KMS-11 (cell line): ENCODE results near the gene TRIM3.

Source experiments
- H2AFZ ChIP-seq: fragments of 200-600 bp; sonication (generic); 2 replicates; pipeline ENCODE4 v1.6.1; 2016; ENCODE audit warnings: antibody characterized with exemption, mixed run types, low read depth
- H3K27ac ChIP-seq: fragments of 200-600 bp; sonication (generic); 2 replicates; pipeline ENCODE4 v1.6.1; 2016; ENCODE audit warnings: mild to moderate bottlenecking, mixed run types
- H3K27me3 ChIP-seq: fragments of 200-600 bp; sonication (generic); 2 replicates; pipeline ENCODE4 v1.6.1; 2017; ENCODE audit warnings: mild to moderate bottlenecking, low read depth, mixed run types, moderate library complexity; ENCODE audit not compliant: insufficient read depth
- H3K36me3 ChIP-seq: fragments of 200-600 bp; sonication (generic); 2 replicates; pipeline ENCODE4 v1.6.1; 2017; ENCODE audit warnings: mild to moderate bottlenecking, mixed run types; ENCODE audit not compliant: insufficient read depth
- H3K4me1 ChIP-seq: fragments of 200-600 bp; sonication (generic); 2 replicates; pipeline ENCODE4 v1.6.1; 2016; ENCODE audit warnings: mild to moderate bottlenecking, low read depth, mixed run types; ENCODE audit not compliant: poor library complexity, severe bottlenecking
- H3K4me2 ChIP-seq: fragments of 200-600 bp; sonication (generic); 2 replicates; pipeline ENCODE4 v1.7.0; 2016; ENCODE audit warnings: mild to moderate bottlenecking, mixed run types
- H3K4me3 ChIP-seq: fragments of 200-600 bp; sonication (generic); IDR thresholded peaks from 2 replicates; pipeline ENCODE4 v1.6.1; 2017; ENCODE audit warnings: low read depth, low read length, mixed read lengths; ENCODE audit not compliant: insufficient read depth
- H3K79me2 ChIP-seq: fragments of 200-600 bp; sonication (generic); 2 replicates; pipeline ENCODE4 v1.6.1; 2016; ENCODE audit warnings: low read depth, mixed run types; ENCODE audit not compliant: insufficient read depth
- H3K9ac ChIP-seq: fragments of 200-600 bp; sonication (generic); 2 replicates; pipeline ENCODE4 v1.6.1; 2016; ENCODE audit warnings: mild to moderate bottlenecking, mixed run types
- H4K20me1 ChIP-seq: fragments of 200-600 bp; sonication (generic); 2 replicates; pipeline ENCODE4 v1.6.1; 2016; ENCODE audit warnings: mild to moderate bottlenecking, mixed run types; ENCODE audit not compliant: insufficient read depth
- TF ChIP-seq, protein P1 (sequence below): fragments of 200-600 bp; sonication (generic); conservative IDR thresholded peaks from 2 replicates; pipeline ENCODE4 v1.6.1; 2017; ENCODE audit warnings: low read depth, mild to moderate bottlenecking, antibody characterized with exemption, low read length, moderate library complexity, mixed read lengths

Gene TRIM3

DNA sequence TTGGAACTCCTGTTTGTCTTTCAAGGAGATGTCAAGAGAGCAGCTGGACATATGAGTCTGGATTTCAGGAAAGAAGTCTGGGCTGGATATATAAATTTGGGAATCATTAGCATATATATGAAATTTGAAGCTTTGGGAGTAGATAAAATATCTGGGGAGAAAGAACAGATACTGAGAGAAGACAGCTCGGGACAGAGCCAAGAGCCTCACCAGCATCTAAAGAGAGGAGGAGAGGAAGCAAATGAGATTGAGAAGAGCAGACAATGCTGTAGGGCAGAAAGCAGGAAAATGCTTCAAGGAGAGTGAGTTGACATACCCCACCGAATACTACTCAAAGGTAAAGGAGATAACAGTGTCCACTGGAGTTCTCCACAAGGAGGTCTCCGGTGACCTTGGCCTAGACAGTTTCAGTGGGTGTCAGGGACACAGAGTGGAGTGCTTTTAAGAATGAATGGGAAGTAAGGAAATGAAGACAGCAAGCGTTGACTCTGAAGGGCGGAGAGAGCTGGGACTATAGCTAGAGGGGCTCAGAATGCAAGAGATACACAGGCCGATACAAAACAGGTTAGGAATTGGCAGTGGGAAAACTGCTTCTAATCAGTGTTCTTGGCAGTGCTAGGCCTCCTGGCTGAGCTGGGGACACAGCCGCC is 55.7 kb downstream of the TRIM3 start:
- Histone ChIP-seq H3K4me1 (peaks cover 7% of the 10 kb centered on the region), H3K4me3 (no peak overlapping the region), H2AFZ (no peak overlapping the region), H3K9ac (no peak overlapping the region), H3K36me3 (no peaks in the 10 kb centered on the region), H3K27ac (no peak overlapping the region), H3K27me3 (no peaks in the 10 kb centered on the region; the same call in 1 of the 2 replicates), H3K4me2 (peak overlapping the region; percentile 33), H4K20me1 (no peaks in the 10 kb centered on the region), H3K79me2 (no peaks in the 10 kb centered on the region)
- TF ChIP-seq, protein P1, sequence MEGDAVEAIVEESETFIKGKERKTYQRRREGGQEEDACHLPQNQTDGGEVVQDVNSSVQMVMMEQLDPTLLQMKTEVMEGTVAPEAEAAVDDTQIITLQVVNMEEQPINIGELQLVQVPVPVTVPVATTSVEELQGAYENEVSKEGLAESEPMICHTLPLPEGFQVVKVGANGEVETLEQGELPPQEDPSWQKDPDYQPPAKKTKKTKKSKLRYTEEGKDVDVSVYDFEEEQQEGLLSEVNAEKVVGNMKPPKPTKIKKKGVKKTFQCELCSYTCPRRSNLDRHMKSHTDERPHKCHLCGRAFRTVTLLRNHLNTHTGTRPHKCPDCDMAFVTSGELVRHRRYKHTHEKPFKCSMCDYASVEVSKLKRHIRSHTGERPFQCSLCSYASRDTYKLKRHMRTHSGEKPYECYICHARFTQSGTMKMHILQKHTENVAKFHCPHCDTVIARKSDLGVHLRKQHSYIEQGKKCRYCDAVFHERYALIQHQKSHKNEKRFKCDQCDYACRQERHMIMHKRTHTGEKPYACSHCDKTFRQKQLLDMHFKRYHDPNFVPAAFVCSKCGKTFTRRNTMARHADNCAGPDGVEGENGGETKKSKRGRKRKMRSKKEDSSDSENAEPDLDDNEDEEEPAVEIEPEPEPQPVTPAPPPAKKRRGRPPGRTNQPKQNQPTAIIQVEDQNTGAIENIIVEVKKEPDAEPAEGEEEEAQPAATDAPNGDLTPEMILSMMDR = no peak

DNA sequence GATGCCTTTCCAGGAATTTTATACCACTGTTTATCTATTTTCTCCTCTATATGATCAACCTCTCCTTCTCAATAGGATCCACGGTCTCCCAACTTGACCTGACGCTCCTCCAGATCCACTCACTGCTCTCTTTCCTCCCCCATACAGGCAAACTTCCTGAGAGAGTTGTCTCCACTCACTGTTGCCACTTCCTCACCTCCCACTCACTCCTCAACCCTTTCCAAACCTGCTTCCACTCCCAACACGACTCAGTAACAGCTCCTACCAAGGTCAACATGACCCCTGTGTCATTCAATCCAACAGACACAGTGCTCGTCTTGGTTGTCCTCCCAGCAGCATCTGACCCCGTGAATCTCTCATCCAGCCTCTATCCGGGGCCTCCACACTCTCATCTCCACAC is 57.9 kb downstream of the TRIM3 start:
- TF ChIP-seq, protein P1 = no peak
- H3K4me3 ChIP-seq = no peak overlapping the region
- peaks cover 7% of the 10 kb centered on the region for H3K4me1 ChIP-seq
- no peak overlapping the region for H3K27ac ChIP-seq
- no peak overlapping the region for H3K4me2 ChIP-seq
- no peak overlapping the region for H3K9ac ChIP-seq
- H3K79me2 ChIP-seq = no peaks in the 10 kb centered on the region
- no peaks in the 10 kb centered on the region for H3K36me3 ChIP-seq
- no peaks in the 10 kb centered on the region for H4K20me1 ChIP-seq
- H2AFZ ChIP-seq = no peak overlapping the region
- no peaks in the 10 kb centered on the region; the same call in 1 of the 2 replicates for H3K27me3 ChIP-seq

DNA sequence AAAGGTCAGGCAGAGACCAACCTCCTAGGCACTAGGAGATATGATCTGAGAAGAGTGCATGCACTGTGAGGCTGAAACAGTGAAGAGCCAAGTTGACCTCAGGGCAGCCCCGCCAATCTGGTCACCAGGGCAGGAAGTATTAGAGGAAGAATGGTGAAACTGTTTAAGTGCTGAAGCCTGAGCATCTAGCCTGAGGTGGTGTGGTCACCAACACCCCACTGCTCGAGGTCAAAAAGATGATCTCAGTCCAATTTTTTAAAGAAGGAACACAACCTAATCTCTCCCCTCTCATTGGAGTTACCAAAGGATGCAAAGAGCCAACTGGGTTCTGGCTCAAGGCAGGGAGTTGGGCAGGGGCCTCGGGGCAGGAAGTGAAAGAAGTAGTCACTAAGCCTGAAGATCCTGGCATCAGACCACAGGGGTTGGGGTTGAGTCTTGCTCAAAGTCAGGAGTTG is 58.8 kb downstream of the TRIM3 start:
- Histone ChIP-seq H3K4me2 (no peak overlapping the region), H3K27ac (no peak overlapping the region), H3K27me3 (no peaks in the 10 kb centered on the region; the same call in 1 of the 2 replicates), H3K4me1 (peaks cover 5% of the 10 kb centered on the region), H3K4me3 (no peak overlapping the region), H3K79me2 (no peaks in the 10 kb centered on the region), H3K36me3 (no peaks in the 10 kb centered on the region), H3K9ac (no peak overlapping the region), H2AFZ (no peak overlapping the region), H4K20me1 (no peaks in the 10 kb centered on the region)
- TF ChIP-seq, protein P1 = no peak

DNA sequence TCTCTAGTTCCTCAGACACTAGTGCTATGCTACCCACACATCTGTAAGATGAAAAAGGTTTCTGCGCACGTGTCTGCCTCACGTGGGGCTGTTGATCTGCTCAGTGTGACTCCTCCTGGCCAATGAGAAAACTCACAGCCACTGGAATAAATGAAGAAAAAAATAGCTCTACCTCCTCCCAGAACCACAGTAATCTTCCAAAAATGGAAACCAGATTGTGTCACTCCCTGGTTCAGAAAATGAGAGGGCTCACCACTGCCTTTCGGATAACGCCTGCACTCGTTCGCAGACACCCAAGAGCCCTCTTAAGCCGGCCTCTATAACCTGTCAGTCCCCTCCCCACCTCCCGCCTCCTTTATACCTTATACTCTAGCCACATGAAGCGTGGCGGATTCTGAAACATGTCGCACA is 59.9 kb downstream of the TRIM3 start:
- H3K4me1 ChIP-seq = no peaks in the 10 kb centered on the region
- no peak overlapping the region for H3K27ac ChIP-seq
- H3K36me3 ChIP-seq = no peaks in the 10 kb centered on the region
- no peak overlapping the region for H3K4me2 ChIP-seq
- TF ChIP-seq, protein P1 = no peak
- no peak overlapping the region for H3K9ac ChIP-seq
- no peak overlapping the region for H3K4me3 ChIP-seq
- H2AFZ ChIP-seq = no peak overlapping the region
- no peaks in the 10 kb centered on the region for H3K79me2 ChIP-seq
- no peaks in the 10 kb centered on the region for H4K20me1 ChIP-seq
- H3K27me3 ChIP-seq = no peaks in the 10 kb centered on the region
